WI38 (cell line): ENCODE measurements around the gene MTERF2.
A peak's percentile ranks its signal among the peaks of the same experiment; 100 is the strongest.

Source experiments
- H3K4me3 ChIP-seq: 2 replicates; pipeline ENCODE4 v1.5.1; 2011; ENCODE audit warnings: low read depth, mild to moderate bottlenecking, control low read depth, low read length
- TF ChIP-seq, protein P1 (sequence below): IDR thresholded peaks from 2 replicates; pipeline ENCODE4 v1.5.1; 2012; ENCODE audit warnings: low read depth, mild to moderate bottlenecking, control low read depth, low read length

The MTERF2 gene

DNA sequence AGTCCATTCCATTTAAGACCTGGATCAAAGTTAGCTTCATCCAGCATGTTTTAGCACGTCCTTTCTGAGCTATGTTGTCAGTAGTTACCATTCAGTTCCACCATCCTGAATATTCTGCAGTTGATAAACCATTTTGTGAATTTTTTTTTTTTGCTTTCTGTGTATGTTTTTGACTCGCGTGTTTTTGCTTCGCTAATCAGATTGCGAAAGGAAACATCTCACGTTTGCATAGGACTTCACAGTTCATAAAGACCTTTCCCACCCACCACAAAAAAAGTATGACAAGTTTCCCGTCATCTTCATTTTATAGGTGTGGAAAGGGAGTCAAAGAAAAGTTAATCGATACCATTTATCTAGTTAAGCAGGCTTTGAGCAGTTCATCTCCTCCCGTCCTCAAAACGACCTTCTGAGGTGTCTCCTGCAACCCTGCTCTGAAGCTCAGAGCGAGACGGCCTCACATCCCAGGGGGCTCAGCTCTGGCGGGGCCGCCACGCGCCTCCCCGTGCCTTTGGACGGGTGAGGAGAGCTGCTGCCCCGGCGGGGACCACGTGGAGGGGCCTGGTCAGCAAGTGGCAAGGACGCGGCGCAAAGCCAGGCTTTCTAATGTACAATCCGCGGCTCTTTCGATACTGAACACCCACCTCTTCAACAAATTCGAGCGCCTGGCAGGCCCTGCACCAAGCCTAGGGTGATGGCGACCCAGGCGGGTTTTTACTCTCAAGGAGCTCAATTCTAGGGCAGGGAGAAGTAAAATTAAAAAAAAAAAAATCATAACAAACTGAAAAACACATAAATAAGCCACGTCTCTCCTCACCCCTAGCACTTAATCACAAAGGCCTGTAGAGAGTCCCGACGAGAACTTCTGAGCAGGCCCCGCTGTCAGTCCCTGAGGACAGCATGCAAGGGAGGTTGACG lies 32.2 kb downstream of the MTERF2 start:
- peak overlapping the region; percentile 97 for H3K4me3 ChIP-seq
- TF ChIP-seq, protein P1, sequence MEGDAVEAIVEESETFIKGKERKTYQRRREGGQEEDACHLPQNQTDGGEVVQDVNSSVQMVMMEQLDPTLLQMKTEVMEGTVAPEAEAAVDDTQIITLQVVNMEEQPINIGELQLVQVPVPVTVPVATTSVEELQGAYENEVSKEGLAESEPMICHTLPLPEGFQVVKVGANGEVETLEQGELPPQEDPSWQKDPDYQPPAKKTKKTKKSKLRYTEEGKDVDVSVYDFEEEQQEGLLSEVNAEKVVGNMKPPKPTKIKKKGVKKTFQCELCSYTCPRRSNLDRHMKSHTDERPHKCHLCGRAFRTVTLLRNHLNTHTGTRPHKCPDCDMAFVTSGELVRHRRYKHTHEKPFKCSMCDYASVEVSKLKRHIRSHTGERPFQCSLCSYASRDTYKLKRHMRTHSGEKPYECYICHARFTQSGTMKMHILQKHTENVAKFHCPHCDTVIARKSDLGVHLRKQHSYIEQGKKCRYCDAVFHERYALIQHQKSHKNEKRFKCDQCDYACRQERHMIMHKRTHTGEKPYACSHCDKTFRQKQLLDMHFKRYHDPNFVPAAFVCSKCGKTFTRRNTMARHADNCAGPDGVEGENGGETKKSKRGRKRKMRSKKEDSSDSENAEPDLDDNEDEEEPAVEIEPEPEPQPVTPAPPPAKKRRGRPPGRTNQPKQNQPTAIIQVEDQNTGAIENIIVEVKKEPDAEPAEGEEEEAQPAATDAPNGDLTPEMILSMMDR: no peak

DNA sequence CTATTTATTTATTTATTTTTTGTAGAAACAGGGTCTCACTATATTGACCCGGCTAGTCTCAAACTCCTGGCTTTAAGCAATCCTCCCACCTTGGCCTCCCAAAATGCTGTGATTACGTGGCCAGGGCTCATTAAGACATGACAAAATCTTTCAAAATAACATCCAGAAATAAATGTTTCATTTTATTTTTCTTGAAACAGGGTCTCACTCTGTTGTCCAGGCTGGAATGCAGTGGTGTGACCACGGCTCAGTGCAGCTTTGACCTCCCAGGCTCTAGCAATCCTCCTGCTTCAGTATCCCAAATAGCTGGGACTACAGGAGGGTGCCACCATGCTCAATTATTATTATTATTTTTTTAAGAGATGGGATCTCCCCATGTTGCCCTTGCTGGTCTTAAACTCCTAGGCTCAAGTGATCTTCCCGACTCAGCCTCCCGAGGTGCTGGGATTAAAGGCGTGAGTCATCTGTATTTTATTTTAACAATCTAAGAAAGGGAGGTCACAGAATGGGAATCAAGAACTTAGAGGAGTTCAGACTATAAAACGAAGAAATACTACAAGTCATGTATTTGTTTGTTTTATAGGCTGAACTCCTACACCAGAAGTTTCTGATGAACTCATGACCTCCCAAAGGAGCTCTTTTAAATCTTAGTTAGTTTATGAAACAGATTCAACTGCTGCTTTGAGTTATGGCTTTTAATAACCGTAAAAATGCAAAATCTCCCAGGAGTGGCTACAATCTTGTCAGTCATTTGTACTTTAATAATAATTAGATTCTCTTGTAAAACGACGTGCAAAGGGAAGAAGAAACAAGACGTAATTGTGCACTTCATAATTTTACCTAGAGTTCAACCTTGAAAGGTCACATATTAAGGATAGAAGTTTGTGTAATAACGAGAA lies 33.3 kb downstream of the MTERF2 start:
- no peak overlapping the region for H3K4me3 ChIP-seq

DNA sequence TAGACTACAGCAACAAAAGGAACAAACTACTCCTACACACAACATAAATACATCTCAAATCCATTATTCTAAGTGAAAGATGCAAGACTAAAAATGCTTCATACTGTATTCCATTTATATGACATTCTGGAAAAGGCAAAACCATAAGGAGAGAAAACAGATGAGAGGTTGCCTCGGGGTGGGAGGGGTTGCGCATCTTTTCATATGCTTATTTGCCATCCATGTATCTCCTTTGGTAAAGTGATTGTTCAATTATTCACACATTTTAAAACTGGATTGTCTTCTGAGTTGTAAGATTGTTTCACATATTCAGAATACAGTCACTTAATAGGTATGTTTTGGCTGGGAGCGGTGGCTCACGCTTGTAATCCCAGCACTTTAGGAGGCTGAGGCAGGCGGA lies 36.4 kb downstream of the MTERF2 start:
- H3K4me3 ChIP-seq: no peak overlapping the region
- TF ChIP-seq, protein P1: no peak

More for the DNA sequence above, 33.3 kb downstream of the MTERF2 start:
- TF ChIP-seq, protein P1: no peak

DNA sequence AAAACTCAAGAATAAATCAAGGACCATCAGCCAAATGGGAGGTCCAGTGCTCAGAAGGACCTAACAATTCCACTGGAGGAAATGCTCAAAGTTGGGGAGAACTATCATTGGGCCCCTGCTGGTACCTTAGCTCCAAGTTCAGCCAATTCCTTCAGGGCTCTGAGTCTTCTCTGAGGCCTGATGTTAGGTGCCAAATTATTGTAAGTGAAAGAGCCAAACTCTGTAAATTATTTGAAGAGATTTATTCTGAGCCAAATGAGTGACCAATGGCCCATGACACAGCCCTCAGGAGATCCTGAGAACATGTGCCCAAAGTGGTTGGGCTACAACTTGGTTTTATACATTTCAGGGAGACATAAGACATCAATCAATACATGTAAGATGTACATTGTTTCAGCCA lies 39.5 kb downstream of the MTERF2 start:
- TF ChIP-seq, protein P1: no peak
- no peak overlapping the region for H3K4me3 ChIP-seq

DNA sequence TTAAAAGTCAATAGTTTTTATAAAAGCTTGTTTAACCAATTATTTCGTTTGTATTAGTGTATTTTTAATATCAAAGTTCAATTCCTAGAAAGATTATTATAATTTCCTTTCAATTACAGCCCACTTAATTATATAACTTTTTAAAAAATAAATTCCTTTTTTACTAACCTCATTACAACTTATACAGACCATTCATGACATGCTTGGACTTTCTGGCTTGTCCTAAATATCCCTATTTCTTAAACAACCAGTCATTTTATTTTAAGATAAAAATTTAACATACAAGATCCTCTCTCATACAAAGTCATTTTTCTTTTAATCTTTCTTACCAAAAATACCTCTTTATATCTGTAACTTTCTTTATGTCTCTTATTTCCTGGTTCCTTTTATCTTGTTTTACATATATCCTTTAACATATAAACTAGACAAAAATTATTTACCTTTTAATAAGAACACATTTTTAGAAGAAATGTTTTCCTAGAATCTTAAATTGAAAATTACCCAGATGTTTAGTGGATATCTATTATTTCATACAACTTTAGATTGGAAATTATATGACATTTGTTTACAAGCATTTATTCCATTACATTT lies 41.6 kb downstream of the MTERF2 start:
- H3K4me3 ChIP-seq: no peak overlapping the region
- TF ChIP-seq, protein P1: no peak

DNA sequence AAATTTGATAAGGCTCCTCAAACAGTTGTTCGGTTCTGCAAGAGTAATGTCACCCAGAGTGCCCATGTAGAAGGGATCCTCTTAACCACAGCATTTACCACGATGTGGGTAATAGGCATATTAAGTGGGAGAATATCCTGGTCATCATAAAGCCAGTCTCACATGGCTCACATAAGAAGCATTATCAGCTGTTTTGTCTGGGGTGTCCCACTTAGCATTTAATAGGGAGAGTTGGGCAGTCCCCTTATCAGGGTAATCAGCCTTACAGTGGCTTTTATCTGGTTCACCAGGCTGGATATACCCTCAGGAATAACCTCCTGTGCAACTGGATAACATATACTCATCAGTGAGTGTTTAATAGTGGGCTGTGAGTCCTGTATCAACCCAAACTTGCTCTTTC lies 44.2 kb downstream of the MTERF2 start:
- TF ChIP-seq, protein P1: no peak
- H3K4me3 ChIP-seq: no peak overlapping the region
